OCI-LY1 (cell line): ENCODE data around the gene PDCD4.

Experiments
- H2AFZ ChIP-seq: fragments of 200-600 bp; sonication (generic), shearing (Covaris generic); 2 replicates; pipeline ENCODE4 v1.6.0; 2014; ENCODE audit warnings: antibody characterized with exemption, mild to moderate bottlenecking, low read length
- H3F3A ChIP-seq: fragments of 200-600 bp; sonication (generic), shearing (Covaris generic); 2 replicates; pipeline ENCODE4 v1.6.0; 2014; ENCODE audit warnings: mild to moderate bottlenecking, antibody characterized with exemption, low read length, moderate library complexity; ENCODE audit not compliant: insufficient read depth
- H3K27ac ChIP-seq: fragments of 200-600 bp; sonication (generic); 2 replicates; pipeline ENCODE4 v1.5.1; 2014; ENCODE audit warnings: low read length, mixed run types, mild to moderate bottlenecking, low read depth; ENCODE audit not compliant: poor library complexity, severe bottlenecking
- H3K27me3 ChIP-seq: fragments of 200-600 bp; sonication (generic); 2 replicates; pipeline ENCODE4 v1.6.0; 2014; ENCODE audit warnings: antibody characterized with exemption, mild to moderate bottlenecking, low read length, moderate library complexity; ENCODE audit not compliant: insufficient read depth
- H3K36me3 ChIP-seq: fragments of 200-600 bp; sonication (generic); 2 replicates; pipeline ENCODE4 v1.6.1; 2014; ENCODE audit warnings: mild to moderate bottlenecking, antibody characterized with exemption, low read length, moderate library complexity, mixed read lengths; ENCODE audit not compliant: insufficient read depth
- H3K4me1 ChIP-seq: fragments of 200-600 bp; sonication (generic); 2 replicates; pipeline ENCODE4 v1.5.1; 2014; ENCODE audit warnings: mild to moderate bottlenecking, low read length, moderate library complexity; ENCODE audit not compliant: insufficient read depth, severe bottlenecking
- H3K4me2 ChIP-seq: fragments of 200-600 bp; sonication (generic), shearing (Covaris generic); 2 replicates; pipeline ENCODE4 v1.6.1; 2014; ENCODE audit warnings: low read length
- H3K4me3 ChIP-seq: fragments of 200-600 bp; sonication (generic); 2 replicates; pipeline ENCODE4 v1.5.1; 2014; ENCODE audit warnings: low read length, low read depth, mild to moderate bottlenecking, mixed read lengths; ENCODE audit not compliant: poor library complexity, severe bottlenecking
- H3K79me2 ChIP-seq: fragments of 200-600 bp; shearing (Covaris generic); 2 replicates; pipeline ENCODE4 v1.6.1; 2016; ENCODE audit warnings: mixed run types, low read length, mixed read lengths; ENCODE audit not compliant: insufficient read depth
- H3K9ac ChIP-seq: fragments of 200-600 bp; sonication (generic), shearing (Covaris generic); 2 replicates; pipeline ENCODE4 v1.6.1; 2014; ENCODE audit warnings: mild to moderate bottlenecking, low read length, mixed read lengths
- H3K9me2 ChIP-seq: fragments of 200-600 bp; sonication (generic), shearing (Covaris generic); 2 replicates; pipeline ENCODE4 v1.6.1; 2014; ENCODE audit warnings: low read depth, mild to moderate bottlenecking, low read length, mixed read lengths
- H3K9me3 ChIP-seq: fragments of 200-600 bp; shearing (Covaris generic); 2 replicates; pipeline ENCODE4 v1.6.1; 2014; ENCODE audit warnings: low read length, mixed read lengths
- H4K20me1 ChIP-seq: fragments of 200-600 bp; sonication (generic), shearing (Covaris generic); 2 replicates; pipeline ENCODE4 v1.6.0; 2016; ENCODE audit warnings: mild to moderate bottlenecking, low read length; ENCODE audit not compliant: insufficient read depth
- EZH2 ChIP-seq: fragments of 200-600 bp; sonication (generic), shearing (Covaris generic); IDR thresholded peaks from 2 replicates; pipeline ENCODE4 v1.8.0; 2017; ENCODE audit warnings: borderline replicate concordance, mixed run types, mild to moderate bottlenecking, antibody characterized with exemption, low read length, moderate library complexity, mixed read lengths
- TF ChIP-seq, protein P1 (sequence below): fragments of 200-600 bp; sonication (generic), shearing (Covaris generic); IDR thresholded peaks from 2 replicates; pipeline ENCODE4 v1.5.1; 2017; ENCODE audit warnings: mild to moderate bottlenecking, antibody characterized with exemption, low read length, moderate library complexity, mixed read lengths

PDCD4 gene

GRCh38 chr10:110853921-110854605 lies 17.7 kb upstream of the PDCD4 start:
- 0 out of 2 replicates have a peak, but pooled peaks cover 3% of the 10 kb centered on the region for H3F3A ChIP-seq
- no peaks in the 10 kb centered on the region for H4K20me1 ChIP-seq
- no peaks in the 10 kb centered on the region for H3K9me3 ChIP-seq
- H3K9ac ChIP-seq: no peak overlapping the region
- H3K4me3 ChIP-seq: no peak overlapping the region
- no peak for TF ChIP-seq EZH2
- TF ChIP-seq, protein P1, sequence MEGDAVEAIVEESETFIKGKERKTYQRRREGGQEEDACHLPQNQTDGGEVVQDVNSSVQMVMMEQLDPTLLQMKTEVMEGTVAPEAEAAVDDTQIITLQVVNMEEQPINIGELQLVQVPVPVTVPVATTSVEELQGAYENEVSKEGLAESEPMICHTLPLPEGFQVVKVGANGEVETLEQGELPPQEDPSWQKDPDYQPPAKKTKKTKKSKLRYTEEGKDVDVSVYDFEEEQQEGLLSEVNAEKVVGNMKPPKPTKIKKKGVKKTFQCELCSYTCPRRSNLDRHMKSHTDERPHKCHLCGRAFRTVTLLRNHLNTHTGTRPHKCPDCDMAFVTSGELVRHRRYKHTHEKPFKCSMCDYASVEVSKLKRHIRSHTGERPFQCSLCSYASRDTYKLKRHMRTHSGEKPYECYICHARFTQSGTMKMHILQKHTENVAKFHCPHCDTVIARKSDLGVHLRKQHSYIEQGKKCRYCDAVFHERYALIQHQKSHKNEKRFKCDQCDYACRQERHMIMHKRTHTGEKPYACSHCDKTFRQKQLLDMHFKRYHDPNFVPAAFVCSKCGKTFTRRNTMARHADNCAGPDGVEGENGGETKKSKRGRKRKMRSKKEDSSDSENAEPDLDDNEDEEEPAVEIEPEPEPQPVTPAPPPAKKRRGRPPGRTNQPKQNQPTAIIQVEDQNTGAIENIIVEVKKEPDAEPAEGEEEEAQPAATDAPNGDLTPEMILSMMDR: no peak
- H3K9me2 ChIP-seq: no peaks in the 10 kb centered on the region
- H2AFZ ChIP-seq: no peak overlapping the region
- no peaks in the 10 kb centered on the region for H3K79me2 ChIP-seq
- H3K4me1 ChIP-seq: peaks cover 43% of the 10 kb centered on the region
- peak overlapping the region; percentile 2 for H3K27ac ChIP-seq
- H3K4me2 ChIP-seq: no peak overlapping the region
- H3K27me3 ChIP-seq: no peaks in the 10 kb centered on the region
- H3K36me3 ChIP-seq: no peaks in the 10 kb centered on the region

DNA sequence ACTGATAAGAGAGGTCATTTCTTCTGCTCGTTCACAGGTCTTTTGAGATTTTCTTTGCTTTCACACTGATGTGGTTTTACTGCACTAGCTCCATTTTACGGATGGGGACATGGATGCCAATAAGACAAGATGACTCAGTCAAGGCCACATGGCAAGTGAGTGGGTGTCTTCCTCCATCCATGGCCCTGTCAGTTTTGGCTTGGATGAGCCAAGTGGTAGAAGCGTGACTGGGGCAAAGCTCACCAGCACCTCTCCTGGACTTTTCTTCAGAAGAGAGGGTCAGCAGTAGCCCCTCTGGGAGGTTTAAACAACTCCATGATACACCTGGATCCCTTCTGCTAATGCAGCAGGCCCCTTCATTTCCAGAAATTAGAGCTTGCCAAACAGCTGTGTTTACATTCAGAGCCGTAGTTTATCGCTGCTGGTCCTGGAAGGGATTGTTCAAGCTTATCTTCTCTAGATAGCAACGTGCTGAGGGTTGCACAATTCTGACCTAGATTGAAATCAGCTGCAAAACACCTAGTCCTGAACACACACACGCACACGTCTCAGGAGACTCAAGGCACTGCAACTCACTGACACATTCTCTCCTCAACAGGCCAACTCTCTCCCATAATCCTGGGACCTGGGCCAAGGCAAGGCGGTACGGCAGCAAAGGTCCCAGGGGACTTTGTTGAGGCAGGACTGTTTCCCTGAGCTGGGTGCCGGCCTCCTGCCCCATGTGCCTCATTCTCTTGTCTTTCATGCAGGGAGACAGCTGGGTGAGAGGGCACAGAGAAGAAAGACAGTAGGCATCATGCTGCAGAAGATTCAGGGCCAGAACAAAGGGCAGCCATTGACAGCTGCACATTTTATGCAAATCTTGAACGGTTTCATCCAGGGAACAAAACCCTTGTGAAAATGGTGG lies 14.2 kb upstream of the PDCD4 start:
- no peak overlapping the region for H2AFZ ChIP-seq
- H3K4me2 ChIP-seq: peak overlapping the region; percentile 55
- H3K4me3 ChIP-seq: peak overlapping the region; percentile 12
- peak overlapping the region; percentile 99 for H3K27ac ChIP-seq
- no peaks in the 10 kb centered on the region for H3K9me3 ChIP-seq
- no peaks in the 10 kb centered on the region for H3K27me3 ChIP-seq
- H3K36me3 ChIP-seq: no peaks in the 10 kb centered on the region
- peaks cover 69% of the 10 kb centered on the region for H3K4me1 ChIP-seq
- H3K9ac ChIP-seq: peak overlapping the region; percentile 59
- no peaks in the 10 kb centered on the region for H4K20me1 ChIP-seq
- no peak for TF ChIP-seq EZH2
- TF ChIP-seq, protein P1: no peak
- peaks cover 9% of the 10 kb centered on the region; the same call in 1 of the 2 replicates for H3F3A ChIP-seq
- no peaks in the 10 kb centered on the region for H3K79me2 ChIP-seq
- no peaks in the 10 kb centered on the region for H3K9me2 ChIP-seq

- no peak overlapping the region for H2AFZ ChIP-seq
- peak overlapping the region; percentile 55; the same call in 1 of the 2 replicates for H3K4me2 ChIP-seq
- peaks cover 69% of the 10 kb centered on the region for H3K4me1 ChIP-seq
- H3K27ac ChIP-seq: peak overlapping the region; percentile 99
- no peaks in the 10 kb centered on the region for H3K79me2 ChIP-seq
- H3K9me3 ChIP-seq: no peaks in the 10 kb centered on the region
- peak overlapping the region; percentile 12 for H3K4me3 ChIP-seq
- H3K9ac ChIP-seq: peak overlapping the region; percentile 59
- no peaks in the 10 kb centered on the region for H4K20me1 ChIP-seq
- H3K9me2 ChIP-seq: no peaks in the 10 kb centered on the region
- H3F3A ChIP-seq: peaks cover 9% of the 10 kb centered on the region; the same call in 1 of the 2 replicates
- H3K27me3 ChIP-seq: no peaks in the 10 kb centered on the region
- no peak for TF ChIP-seq EZH2
- TF ChIP-seq, protein P1: no peak
- H3K36me3 ChIP-seq: no peaks in the 10 kb centered on the region
Measured at GRCh38 chr10:110858297-110858934, 13.3 kb upstream of the PDCD4 start.
